Measurements from ENCODE around the gene PLEKHA1. TPM values are rescaled to one million over a fixed set of nuclear protein-coding genes. Genes with fewer than 3 reads are reported as not detected.

PLEKHA1 gene
- total RNA-seq, 1 experiment from 2014 or later = 30.6 TPM

GRCh38 chr10:122329416-122329815 is 45.1 kb upstream of the PLEKHA1 start:
- Histone ChIP-seq H3K9me2 (ENCODE audit: insufficient read depth) (no peaks in the 10 kb centered on the region), H3K79me2 (ENCODE audit: insufficient read depth, low read length) (no peaks in the 10 kb centered on the region), H3K4me2 (ENCODE audit: low read length) (no peak overlapping the region), H3K9me3 (ENCODE audit: control insufficient read depth in 1 of 2, insufficient read depth in 1 of 2, low read depth in 1 of 2, low read length in 2 of 2) (no peaks in the 10 kb centered on the region), H3K4me3 (replicated peaks in 1 of 2; ENCODE audit: low read depth in 1 of 2, low read length in 2 of 2) (no peak overlapping the region), H4K20me1 (ENCODE audit: insufficient read depth) (no peaks in the 10 kb centered on the region), H3K27ac (ENCODE audit: low read depth, low read length) (no peak overlapping the region), H3K4me1 (ENCODE audit: control insufficient read depth in 1 of 2, insufficient read depth in 2 of 2, low read length in 2 of 2) (peaks cover 0 to 15% of the 10 kb centered on the region in 2 experiments; a peak in 2 of 4 replicates), H3K9ac (ENCODE audit: low read length) (no peak overlapping the region), H2AFZ (ENCODE audit: low read depth, low read length, poor library complexity, severe bottlenecking) (no peak overlapping the region), H3K36me3 (ENCODE audit: control insufficient read depth in 1 of 2, insufficient read depth in 2 of 2, low read length in 2 of 2) (no peaks in the 10 kb centered on the region), H3K27me3 (ENCODE audit: insufficient read depth, low read length) (no peaks in the 10 kb centered on the region; the same call in 1 of the 2 replicates)
- no TSS peak for BruUV-seq (replicated peaks)
- DNase-seq (ENCODE audit: low read depth, low spot score) (no peak), ATAC-seq (no peak)
- ChIA-PET CTCF (interaction anchor here (2.1 to 2.5 kb wide), 2 partner anchors 14 to 31 kb away, joined by 6 to 7 read pairs; no protein-coding TSS in a partner anchor), POLR2A (no interaction called here), RAD21 (ENCODE audit: low non-redundant PET in 1 of 2, low total read pairs in 2 of 2, uncharacterized antibody in 2 of 2, unreplicated experiment in 2 of 2) (no interaction called here)
- TF ChIP-seq EZH2 (IDR thresholded peaks at IDR 0.05) (no peak), EZH2phosphoT487 (IDR thresholded peaks at IDR 0.05; ENCODE audit: borderline replicate concordance) (no peak), FOSL1 (IDR thresholded peaks at IDR 0.05; ENCODE audit: low read depth) (no peak), EGR1 (IDR thresholded peaks at IDR 0.05; ENCODE audit: low read depth) (no peak), CEBPB (IDR thresholded peaks at IDR 0.05; ENCODE audit: low read depth) (no peak), POLR2AphosphoS5 (IDR thresholded peaks at IDR 0.05; ENCODE audit: low read depth, low read length) (no peak)
- TF ChIP-seq, protein P1, sequence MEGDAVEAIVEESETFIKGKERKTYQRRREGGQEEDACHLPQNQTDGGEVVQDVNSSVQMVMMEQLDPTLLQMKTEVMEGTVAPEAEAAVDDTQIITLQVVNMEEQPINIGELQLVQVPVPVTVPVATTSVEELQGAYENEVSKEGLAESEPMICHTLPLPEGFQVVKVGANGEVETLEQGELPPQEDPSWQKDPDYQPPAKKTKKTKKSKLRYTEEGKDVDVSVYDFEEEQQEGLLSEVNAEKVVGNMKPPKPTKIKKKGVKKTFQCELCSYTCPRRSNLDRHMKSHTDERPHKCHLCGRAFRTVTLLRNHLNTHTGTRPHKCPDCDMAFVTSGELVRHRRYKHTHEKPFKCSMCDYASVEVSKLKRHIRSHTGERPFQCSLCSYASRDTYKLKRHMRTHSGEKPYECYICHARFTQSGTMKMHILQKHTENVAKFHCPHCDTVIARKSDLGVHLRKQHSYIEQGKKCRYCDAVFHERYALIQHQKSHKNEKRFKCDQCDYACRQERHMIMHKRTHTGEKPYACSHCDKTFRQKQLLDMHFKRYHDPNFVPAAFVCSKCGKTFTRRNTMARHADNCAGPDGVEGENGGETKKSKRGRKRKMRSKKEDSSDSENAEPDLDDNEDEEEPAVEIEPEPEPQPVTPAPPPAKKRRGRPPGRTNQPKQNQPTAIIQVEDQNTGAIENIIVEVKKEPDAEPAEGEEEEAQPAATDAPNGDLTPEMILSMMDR (IDR thresholded peaks at IDR 0.05 in 2 of 3, conservative IDR thresholded peaks at IDR 0.05 in 1 of 3; ENCODE audit: borderline replicate concordance in 1 of 3, insufficient read depth in 1 of 3, low read depth in 2 of 3, low read length in 2 of 3) = no peak
- intact Hi-C loops (cut with micrococcal nuclease) = no loop called here

GRCh38 chr10:122331100-122331499 is 43.4 kb upstream of the PLEKHA1 start:
- no peaks in the 10 kb centered on the region for H3K9me3 ChIP-seq (ENCODE audit: control insufficient read depth in 1 of 2, insufficient read depth in 1 of 2, low read depth in 1 of 2, low read length in 2 of 2)
- ATAC-seq (no peak), DNase-seq (ENCODE audit: low read depth, low spot score) (no peak)
- H3K4me1 ChIP-seq (ENCODE audit: control insufficient read depth in 1 of 2, insufficient read depth in 2 of 2, low read length in 2 of 2) = peaks cover 0 to 15% of the 10 kb centered on the region in 2 experiments; a peak in 2 of 4 replicates
- ChIA-PET RAD21 (ENCODE audit: low non-redundant PET in 1 of 2, low total read pairs in 2 of 2, uncharacterized antibody in 2 of 2, unreplicated experiment in 2 of 2) (no interaction called here), CTCF (no interaction called here), POLR2A (no interaction called here)
- no peaks in the 10 kb centered on the region for H4K20me1 ChIP-seq (ENCODE audit: insufficient read depth)
- no peaks in the 10 kb centered on the region for H3K79me2 ChIP-seq (ENCODE audit: insufficient read depth, low read length)
- no peaks in the 10 kb centered on the region for H3K36me3 ChIP-seq (ENCODE audit: control insufficient read depth in 1 of 2, insufficient read depth in 2 of 2, low read length in 2 of 2)
- TF ChIP-seq POLR2A (IDR thresholded peaks at IDR 0.05; ENCODE audit: borderline replicate concordance, extremely low read depth, insufficient read depth, insufficient read length) = no peak
- no peak for TF ChIP-seq REST (IDR thresholded peaks at IDR 0.05; ENCODE audit: low read depth)
- TF ChIP-seq, protein P1 (IDR thresholded peaks at IDR 0.05 in 2 of 3, conservative IDR thresholded peaks at IDR 0.05 in 1 of 3; ENCODE audit: borderline replicate concordance in 1 of 3, insufficient read depth in 1 of 3, low read depth in 2 of 3, low read length in 2 of 3) = no peak
- TF ChIP-seq SIN3A (IDR thresholded peaks at IDR 0.05; ENCODE audit: low read depth) = no peak
- TF ChIP-seq, protein P2, sequence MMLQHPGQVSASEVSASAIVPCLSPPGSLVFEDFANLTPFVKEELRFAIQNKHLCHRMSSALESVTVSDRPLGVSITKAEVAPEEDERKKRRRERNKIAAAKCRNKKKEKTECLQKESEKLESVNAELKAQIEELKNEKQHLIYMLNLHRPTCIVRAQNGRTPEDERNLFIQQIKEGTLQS (IDR thresholded peaks at IDR 0.05) = no peak
- no peak for TF ChIP-seq ZNF274 (IDR thresholded peaks at IDR 0.05; ENCODE audit: low read depth, low read length)
- TF ChIP-seq CBX3 (IDR thresholded peaks at IDR 0.05; ENCODE audit: low read depth) = no peak
- intact Hi-C loops (cut with micrococcal nuclease) = no loop called here
- peak overlapping the region; percentile 0 for H2AFZ ChIP-seq (ENCODE audit: low read depth, low read length, poor library complexity, severe bottlenecking)
- no peak overlapping the region for H3K4me3 ChIP-seq (replicated peaks in 1 of 2; ENCODE audit: low read depth in 1 of 2, low read length in 2 of 2)
- H3K27ac ChIP-seq (ENCODE audit: low read depth, low read length) = no peak overlapping the region
- peak overlapping the region; percentile 49 for H3K4me2 ChIP-seq (ENCODE audit: low read length)
- BruUV-seq (replicated peaks) = no TSS peak
- no peak overlapping the region for H3K9ac ChIP-seq (ENCODE audit: low read length)
- no peaks in the 10 kb centered on the region; the same call in 1 of the 2 replicates for H3K27me3 ChIP-seq (ENCODE audit: insufficient read depth, low read length)
- H3K9me2 ChIP-seq (ENCODE audit: insufficient read depth) = no peaks in the 10 kb centered on the region
